Activated CD8-positive, alpha-beta memory T cell treated with anti-CD3 and anti-CD28 coated beads for 48 hours (primary cell): ENCODE data around the gene TBX18.

Experiments
- DNase-seq, 3 experiments: peaks; one replicate each; pipeline ENCODE4 v3.0.0-alpha.2; 2020; ENCODE audit warnings: low read depth in 2 of 3, low spot score in 2 of 3

Gene TBX18

DNA sequence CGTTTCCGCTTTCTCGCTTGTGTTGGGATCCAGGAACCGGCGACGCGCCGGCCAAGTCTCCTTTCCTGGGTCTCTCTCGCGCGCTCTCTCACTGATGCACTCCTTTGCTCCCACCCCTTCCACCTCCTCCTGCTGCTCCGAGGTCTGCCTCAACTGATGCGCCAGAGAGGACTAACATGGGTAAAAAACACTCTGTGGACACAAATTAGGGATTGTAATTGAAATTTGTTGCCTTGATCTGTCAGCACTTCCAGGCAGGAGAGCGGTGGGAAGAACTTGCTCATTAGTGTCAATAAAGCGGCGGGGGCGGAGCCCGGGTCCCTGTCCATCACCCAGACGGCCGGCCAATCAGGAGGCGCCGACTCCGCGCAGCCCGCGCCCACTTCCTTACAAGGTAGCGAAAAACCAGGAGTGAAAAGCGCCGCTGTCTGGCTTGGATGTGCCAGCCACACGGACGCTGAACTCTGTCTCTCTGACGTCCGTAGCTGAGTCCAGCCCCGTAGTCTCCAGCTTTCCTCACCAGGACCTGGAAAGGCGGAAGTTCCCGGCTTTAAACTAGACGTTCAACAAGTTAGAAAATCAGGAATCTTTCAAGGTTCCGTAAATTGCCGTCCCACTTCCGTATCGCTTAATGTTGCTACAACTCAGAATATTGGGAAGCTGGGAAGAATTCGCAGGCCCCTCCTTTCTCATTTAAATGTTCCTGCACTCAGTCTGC lies at the start of gene TBX18:
Gene TBX18, minus strand, starts transcription at position 267 of the 718 bp plus-strand sequence. CDS start 417 bp downstream, outside the sequence.
- DNase-seq: no peak

DNA sequence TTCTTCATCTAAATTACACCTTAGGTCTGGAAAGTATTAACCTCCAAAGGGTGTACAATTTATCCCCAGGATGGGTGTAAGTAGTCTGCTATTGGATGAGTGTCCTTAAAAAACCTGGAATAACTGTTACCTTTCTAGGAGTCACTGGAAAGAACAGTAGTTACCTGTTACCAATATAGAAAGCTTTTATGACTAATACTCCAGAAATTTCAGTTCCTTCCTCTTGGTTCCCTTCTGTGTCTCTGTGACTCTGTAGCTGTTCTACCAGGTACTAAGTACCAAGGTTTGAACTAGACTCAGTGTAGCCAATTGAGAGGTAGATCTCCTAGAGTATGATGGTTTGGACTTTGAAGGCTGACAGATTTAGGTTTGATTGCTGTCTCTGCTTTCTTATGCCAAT lies 47.0 kb upstream of the TBX18 start:
- DNase-seq: no peak

DNA sequence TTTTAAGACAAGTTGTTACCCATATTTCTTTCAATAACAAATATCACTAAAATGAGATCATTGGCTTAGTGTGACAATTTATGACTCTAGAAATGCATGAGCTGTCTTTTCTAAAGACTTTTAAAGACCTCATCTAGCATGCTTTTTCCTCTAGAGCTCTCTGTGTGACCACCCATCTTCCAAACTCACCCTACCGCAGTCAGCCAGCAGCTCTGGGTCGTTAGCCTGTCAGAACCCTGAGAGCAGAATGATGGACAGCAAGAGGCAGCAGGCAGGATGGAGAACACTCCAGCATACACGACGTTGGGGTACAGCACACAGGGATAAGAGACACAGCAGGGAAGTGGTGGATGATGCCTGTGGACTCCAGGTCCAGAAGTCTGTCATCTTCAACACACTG lies 45.1 kb upstream of the TBX18 start:
- no peak for DNase-seq

DNA sequence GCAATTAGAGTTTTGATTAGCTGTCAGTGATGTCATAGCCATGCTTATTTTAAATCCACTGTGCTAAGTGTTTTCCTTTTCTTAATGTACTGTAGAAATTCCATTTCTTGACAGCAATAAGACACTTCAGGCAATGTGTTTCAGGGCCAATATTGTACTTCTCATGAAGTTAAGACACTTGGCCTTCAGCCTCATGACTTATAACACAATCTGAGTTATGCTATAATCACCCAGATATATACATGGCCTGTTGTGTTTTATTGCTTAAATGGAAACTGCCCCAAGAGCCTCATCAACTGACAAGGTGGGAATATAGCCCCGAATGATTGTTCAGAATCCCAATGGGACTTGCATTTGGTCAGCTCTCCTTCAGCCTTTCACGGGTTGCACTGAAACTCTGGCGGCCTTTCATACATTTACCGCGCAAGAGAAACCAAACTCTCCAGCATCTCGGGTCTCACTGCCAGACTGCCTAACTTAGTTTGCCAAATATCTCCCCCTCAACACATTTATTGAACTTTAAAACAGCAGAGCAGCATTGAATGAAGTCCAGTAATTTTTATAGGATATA lies 44.2 kb upstream of the TBX18 start:
- DNase-seq: no peak

DNA sequence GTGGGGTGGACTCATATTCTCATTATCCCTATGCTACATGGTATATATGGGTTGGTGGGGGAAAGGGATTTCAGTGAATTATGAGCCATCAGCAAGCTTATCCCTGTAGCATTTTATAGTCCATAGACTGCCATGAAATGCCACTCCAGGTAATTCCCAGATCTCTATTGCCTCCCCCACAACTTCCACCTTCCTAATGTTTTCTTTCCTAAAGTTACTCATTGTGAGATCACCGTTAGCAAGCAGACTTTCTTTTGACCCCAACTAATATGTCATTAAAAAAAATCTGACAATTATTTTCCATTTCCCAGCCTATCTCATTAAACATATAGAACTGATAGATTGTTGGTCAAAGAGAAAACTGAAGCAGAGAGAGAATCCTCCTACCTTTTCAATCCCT lies 40.7 kb upstream of the TBX18 start:
- DNase-seq: no peak

DNA sequence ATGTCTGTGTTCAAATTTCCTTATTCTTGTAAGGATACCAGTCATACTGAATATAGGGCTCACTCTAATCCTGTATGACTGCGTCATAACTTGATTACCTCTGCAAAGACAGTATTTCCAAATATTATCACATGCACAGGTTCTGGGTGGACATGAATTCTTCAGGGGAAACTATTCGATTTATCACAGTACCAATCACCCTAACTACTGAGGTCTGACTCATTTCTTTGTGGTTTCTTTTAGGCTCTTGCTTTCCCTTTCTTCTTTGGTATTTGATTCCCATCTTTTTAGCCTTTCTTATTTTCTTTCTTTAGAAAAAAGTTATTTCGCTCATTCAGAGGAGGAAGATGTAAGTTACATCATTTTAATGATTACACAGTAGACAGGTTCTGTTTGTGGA lies 40.3 kb upstream of the TBX18 start:
- DNase-seq: no peak

DNA sequence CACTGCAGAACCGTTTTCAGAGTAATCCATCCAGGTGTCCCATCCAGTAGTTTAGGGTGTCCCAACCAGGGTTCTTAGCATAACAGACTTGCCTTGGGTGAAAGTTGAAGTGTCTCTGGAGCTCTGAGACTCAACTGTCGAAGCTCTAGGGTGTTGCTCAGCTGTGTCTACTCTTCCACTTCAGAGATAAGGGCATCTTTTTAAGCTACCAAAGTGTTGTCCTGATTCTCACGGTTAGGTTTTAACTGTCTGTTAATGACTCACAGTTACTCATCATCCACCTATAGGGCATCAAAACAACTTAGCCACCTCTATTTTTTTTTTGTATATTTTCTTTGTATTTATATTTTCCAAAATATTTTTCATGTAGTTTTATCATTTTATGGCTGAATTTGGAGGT lies 36.9 kb upstream of the TBX18 start:
- DNase-seq: no peak

DNA sequence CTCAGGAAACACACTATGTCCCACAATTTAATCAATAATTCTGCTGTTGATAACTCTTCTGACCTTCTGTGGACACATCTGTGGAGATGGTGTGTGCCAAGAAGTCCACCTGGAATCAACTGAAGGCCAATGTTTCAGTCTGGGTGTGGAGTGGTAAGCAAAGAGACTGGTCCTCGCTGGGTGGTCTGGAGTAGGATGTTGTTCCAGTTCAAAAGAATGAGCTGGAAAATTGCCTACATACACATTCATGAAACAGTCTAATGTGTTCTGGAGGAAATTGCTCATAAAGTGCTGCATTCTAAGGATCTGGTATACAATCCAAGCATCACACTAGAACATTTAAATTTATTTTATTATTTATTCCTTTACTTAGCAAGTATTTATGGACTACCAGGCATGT lies 33.9 kb upstream of the TBX18 start:
- no peak for DNase-seq

DNA sequence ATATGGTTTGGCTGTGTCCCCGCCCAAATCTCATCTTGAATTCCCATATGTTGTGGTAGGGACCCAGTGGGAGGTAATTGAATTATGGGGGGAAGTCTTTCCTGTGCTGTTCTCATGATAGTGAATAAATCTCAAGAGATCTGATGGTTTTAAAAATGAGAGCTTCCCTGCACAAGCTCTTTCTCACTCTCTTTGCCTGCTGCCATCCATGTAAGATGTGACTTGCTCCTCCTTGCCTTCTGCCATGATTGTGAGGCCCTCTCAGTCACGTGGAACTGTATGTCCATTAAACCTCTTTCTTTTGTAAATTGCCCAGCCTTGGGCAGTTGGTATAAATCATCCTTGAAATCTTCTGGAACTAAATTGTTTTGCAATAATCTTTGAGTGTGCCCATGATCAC lies 31.9 kb upstream of the TBX18 start:
- no peak for DNase-seq

DNA sequence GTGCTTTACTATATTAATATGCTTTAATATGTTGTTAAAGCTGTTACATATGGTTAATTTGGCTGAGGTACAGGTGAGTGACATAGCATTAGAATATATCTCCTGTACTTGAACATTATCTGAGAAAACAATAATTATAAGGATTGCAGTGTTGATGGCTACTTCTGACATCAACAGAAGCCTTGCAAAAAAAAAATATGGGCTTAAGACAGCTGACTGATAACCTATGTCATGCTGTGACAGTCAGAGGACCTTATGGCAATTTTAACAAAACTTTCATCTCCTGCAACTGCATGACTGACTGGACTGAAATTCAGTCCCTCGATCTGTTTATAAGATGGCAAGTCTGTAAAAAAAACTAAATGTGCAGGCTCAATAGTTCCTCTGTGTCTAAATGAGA lies 27.5 kb upstream of the TBX18 start:
- DNase-seq: no peak

DNA sequence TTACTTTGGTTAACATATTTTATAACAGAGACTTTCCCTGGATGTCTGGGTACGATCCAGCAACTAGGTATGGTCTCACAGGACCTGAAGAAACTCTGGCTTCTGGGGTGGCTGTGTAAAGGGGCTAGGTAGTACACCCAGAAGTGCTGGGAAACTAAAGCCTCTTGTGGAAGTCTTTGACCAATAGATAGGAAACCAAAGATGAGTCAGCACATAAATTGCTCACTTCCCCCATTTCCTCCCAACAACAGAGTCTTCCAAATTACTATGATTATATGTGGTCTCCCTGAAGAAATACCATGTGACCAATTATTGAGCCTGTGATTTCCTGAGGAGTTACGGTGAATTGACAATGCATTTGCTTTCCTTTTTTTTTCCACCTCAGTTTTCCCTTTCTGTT lies 26.8 kb upstream of the TBX18 start:
- DNase-seq: no peak

DNA sequence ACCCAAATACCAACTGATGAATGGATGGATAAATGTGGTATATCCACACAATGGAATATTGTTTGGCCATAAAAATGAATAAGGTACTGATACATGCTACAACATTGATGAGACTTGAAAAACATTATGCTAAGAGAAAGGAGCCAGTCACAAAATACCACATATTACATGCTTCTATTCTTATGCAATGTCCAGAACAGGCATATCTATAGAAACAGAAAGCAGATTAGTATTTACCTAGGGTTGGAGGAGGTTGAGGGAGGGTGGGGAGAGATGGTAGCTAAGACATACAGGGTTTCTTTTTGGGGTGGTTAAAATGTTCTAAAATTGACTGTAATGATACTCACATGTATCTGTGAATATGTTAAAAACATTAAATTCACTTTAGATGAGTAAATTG lies 24.8 kb upstream of the TBX18 start:
- no peak for DNase-seq

DNA sequence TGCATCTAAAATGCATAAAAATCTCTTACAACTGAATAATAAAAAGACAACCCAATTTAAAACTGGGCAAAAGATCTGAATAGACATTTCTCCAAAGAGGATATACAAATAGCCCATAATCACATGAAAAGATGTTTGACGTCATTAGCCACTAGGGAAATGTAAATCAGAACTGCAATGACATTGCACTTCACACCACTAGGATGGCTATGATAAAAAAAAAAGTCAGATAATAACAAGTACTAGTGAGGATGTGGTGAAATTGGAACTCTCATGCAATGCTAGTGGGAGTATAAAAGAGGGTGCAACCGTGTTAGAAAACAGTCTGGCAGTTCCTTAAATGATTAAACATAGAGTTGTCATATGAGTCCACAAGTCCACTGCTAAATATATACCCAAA lies 24.3 kb upstream of the TBX18 start:
- DNase-seq: no peak

DNA sequence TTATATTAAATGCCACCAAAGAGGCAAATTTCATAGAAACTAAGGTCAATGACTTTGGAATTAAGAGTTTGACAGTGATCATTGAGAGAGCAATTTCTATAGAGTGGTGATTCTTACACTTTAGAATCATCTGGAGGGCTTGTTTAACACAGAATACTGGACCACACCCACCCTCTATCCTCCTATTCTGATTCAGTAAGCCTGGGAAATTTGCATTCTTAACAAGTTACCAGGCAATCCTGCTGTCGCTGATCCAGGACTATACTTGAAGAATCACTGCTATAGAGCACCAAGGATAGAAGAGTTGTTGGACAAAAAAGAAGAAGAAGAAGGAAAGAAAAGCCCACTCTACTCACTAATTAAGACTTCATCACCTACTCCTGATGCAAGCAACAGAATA lies 21.3 kb upstream of the TBX18 start:
- no peak for DNase-seq

DNA sequence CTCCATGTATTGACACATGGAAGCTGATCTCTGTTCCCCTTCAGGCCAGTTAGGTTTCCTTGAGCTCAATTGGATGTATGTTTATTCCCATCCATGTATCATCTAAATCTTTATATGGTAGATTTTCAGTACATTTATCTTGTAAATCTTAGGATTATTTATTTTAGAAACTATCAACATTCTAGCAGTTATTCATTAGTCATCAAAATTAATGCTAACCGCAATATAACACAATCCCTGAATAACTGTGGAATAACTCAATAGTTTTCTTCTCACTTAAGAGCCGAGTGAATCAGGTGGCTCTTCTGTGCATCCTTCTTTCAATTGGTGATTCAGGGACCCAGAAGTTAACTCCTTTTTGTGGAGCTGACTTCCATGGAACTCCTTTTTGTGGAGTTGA lies 15.5 kb upstream of the TBX18 start:
- DNase-seq: no peak

DNA sequence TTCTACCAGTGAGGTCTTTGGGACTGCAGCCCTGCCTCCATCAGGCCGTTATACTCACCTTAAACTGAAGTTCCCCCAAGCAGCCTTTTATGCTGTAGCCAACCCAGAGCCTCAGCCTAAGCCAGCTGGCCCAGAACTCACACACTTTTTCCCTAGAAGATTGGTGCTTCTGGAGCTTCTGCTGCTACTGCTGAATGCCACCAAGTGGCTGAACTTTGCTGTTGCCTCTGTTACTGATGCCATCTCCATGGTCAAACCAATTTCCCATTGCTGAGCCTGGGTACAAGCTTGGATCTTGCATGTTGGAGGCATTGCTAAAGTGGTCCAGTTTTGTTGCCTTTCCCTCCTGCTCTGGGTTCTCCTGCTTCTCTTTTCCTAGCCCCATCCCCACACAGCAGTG lies 15.0 kb upstream of the TBX18 start:
- DNase-seq: no peak

DNA sequence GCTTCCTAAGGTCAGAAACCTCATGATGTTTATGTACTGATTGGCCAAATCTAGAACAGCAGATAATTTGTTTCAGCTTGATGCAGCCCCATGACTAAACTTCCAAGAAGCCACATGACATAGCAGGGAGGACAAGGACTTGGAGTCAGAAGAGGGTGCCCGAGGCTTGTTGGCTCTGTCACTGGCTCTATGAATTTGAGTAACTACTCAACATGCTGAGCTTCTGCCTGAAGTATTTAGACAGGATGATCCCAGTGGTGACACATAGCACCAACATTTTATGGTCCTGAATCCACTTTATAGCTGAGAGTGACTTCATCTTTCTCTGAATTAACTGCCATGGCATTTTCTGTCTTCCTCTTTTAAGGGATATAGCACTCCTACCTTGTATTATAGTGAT lies 13.5 kb upstream of the TBX18 start:
- DNase-seq: no peak

DNA sequence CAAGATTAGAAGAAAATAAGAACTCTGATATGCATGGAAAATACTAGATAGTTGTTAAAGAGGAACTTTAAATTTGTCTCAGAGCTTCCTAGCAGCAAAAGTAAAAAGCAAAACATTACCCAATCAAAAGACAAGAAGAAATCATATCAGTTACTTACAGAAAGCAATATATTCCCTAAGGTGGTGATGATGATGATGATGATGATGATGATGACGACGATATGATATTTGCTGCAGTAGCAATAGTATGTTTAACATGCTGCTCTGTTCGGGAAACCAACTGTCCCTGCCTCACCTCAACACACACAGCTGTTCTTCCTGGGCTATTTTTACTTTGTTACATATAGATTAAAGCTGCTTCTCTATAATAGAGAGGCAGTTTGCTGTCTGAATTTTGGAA lies 12.0 kb upstream of the TBX18 start:
- DNase-seq: no peak

DNA sequence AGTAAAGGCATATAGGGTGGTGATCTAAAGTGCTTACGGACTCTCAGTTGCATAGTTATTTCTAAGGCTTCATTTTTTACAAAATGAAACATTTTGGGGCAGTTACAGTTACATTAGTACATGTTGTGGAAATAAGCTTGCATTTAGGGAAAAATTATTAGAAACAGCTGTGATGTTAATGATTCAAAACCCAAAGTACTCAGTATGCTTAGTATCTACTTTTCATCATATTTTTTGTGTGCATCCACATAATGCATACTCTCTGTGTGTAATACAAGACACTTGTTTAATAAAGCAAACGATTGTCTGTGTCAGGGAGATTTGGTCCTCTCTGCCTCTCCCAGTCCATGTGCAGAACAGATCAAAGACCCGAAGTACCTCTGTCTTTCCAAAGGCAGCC lies 11.4 kb upstream of the TBX18 start:
- no peak for DNase-seq

DNA sequence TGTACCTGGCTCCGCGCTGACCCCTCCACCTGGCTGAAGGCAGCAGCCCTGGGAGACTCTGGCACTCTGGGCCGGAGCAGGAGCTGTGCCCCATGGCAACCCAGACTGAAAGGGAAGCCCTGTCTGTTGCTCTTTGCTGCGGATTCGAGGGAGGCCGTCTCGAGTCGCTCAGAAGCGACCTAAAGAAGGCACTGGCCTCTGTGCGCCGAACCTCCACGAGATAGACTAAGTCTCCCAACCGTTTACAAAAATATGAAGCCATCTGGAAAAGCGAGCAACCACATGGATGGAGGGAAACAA lies 10.5 kb upstream of the TBX18 start:
- DNase-seq: no peak

DNA sequence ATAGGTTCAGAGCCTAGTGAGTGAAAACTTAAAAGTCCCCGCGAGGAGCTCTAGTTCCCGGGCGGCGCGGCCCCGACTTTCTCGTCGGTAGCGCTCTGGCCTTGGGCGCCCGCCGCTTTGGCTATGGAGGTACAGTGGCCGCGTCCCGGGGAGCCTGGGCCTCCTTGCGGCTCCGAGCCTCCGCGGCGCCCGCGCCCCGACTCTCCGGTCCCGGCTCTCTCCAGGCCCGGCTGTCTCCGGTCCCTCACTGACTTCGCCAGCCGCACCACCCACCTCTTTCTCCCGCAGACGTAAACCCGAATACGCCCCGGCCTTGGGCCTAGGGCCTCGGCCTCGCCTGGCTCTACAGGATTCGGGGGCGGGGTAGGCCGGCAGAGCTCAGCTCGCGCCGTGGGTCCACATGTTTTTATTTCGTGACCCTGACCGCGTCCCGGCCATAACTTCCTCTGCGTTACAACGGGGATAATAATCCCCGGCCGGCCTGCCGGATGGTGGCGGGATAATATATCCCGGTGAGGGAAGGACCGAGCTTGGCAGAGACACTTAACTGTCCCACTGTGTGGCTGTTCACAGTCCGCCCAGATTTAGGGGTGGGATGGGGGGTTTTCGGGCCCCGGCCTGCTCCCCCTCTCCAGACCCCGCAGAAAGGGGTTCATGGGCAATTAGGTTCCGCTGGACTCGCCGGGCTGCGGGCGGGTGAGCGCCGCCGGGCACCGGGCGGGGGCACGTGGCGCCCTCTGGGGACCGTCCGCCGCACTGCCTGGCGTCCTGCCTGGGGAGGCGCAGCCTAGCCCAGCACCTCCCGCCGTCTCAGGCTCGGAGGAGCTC lies 10.0 kb upstream of the TBX18 start:
- no peak for DNase-seq

DNA sequence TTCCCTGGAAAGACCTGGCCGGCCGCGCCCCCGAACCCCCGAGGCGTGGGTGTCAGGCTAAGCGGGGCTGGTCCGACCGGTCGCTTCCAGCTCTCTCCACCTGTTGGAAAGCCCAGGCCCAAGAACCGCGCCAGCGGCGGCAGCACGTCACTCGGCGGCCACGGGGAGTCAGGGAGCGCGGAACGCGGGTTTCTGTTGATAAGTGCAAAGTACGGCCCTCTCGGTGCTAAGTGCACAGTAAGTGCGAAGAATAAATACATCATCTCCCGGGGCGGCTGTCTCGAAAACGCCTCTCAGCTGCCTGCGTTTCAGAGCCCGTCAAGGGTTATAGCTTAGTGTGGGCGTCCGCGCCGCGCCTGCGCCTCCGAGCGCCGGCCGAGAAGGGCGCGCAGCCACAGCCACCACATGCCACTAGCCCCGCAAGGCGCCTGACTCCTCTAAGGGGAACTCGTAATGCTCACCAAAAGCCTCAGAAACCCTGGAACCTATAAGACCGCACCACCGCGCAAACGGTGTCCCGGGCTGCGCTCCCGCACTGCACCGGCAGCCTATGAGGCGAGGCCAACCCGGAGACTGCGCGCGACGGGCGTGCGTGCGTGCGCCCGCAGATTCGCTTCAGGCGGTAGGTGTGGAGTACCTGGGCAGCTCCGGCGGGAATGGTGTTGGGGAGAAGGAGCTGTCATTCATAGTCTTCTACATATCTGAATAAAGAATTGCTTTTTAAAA lies 9.2 kb upstream of the TBX18 start:
- no peak for DNase-seq
